Breast epithelium (tissue), 3 donors: ENCODE data around the gene MPHOSPH9.

Source experiments
- POLR2A ChIP-seq: fragments of 450-650 bp; IDR thresholded peaks from one replicate; pipeline ENCODE4 v1.6.1; 2016; ENCODE audit warnings: antibody characterized with exemption, mild to moderate bottlenecking, moderate library complexity
- POLR2AphosphoS5 ChIP-seq, 3 donors: sonication (generic); formaldehyde crosslinking; IDR thresholded peaks; one replicate each; pipeline ENCODE4 v1.6.1; 2017; ENCODE audit warnings: antibody characterized with exemption in 3 of 3
- TF ChIP-seq, protein P1 (sequence below), 3 donors: fragments of 450-650 bp; IDR thresholded peaks; one replicate each; pipeline ENCODE4 v1.5.1; 2016 to 2017; ENCODE audit warnings: antibody characterized with exemption in 3 of 3, mild to moderate bottlenecking in 3 of 3, moderate library complexity in 3 of 3

DNA sequence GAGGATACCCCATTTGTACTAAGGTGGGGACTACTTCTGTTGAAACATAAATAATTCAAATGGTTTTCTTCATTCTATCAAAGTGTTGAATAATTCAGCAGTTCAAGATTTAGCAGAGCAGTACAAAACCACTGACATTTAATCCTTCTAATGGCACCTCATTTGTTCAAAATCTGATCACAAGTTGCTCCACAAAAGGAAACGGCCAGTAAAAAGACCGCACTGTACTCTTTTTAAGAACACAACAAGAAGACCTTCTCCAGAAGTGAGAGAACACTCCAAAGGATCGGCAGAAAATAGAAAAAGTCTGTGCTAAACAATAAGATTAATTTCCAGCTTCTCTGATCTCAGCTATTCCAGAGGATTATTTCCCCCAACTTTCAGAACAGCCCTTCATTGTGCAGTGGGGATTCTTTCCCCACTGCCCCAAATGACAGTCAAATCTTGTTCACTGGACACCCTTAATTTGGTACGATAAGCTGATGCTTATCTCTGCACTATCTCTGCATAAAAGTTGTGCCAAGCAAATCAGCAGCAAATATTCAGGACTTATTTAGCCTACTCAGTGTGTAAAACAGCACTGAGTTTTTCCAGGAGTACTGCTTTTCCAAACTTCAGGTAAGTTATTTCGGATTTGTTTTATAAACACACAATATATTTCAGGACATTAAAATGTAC, 5.2 kb downstream of the MPHOSPH9 start:
- TF ChIP-seq, protein P1, sequence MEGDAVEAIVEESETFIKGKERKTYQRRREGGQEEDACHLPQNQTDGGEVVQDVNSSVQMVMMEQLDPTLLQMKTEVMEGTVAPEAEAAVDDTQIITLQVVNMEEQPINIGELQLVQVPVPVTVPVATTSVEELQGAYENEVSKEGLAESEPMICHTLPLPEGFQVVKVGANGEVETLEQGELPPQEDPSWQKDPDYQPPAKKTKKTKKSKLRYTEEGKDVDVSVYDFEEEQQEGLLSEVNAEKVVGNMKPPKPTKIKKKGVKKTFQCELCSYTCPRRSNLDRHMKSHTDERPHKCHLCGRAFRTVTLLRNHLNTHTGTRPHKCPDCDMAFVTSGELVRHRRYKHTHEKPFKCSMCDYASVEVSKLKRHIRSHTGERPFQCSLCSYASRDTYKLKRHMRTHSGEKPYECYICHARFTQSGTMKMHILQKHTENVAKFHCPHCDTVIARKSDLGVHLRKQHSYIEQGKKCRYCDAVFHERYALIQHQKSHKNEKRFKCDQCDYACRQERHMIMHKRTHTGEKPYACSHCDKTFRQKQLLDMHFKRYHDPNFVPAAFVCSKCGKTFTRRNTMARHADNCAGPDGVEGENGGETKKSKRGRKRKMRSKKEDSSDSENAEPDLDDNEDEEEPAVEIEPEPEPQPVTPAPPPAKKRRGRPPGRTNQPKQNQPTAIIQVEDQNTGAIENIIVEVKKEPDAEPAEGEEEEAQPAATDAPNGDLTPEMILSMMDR (IDR thresholded peaks at IDR 0.05): no peak
- TF ChIP-seq POLR2AphosphoS5 (IDR thresholded peaks at IDR 0.05) (no peak), POLR2A (no peak)
